GM18499 (cell line): ENCODE measurements around the gene PCMT1.
A peak's percentile ranks its signal among the peaks of the same experiment; 100 is the strongest.
"Not testable (repeated sequence)": the region's sequence is repeated elsewhere in the genome, so short reads cannot be mapped to it uniquely, and the experiment has no call there.

Experiments
- ATAC-seq: cut with Tn5 transposase; IDR thresholded peaks from one replicate; pipeline ENCODE4 v1.9.1; 2021; ENCODE audit warnings: moderate number of reproducible peaks; ENCODE audit not compliant: insufficient read depth, unreplicated experiment

Gene PCMT1

DNA sequence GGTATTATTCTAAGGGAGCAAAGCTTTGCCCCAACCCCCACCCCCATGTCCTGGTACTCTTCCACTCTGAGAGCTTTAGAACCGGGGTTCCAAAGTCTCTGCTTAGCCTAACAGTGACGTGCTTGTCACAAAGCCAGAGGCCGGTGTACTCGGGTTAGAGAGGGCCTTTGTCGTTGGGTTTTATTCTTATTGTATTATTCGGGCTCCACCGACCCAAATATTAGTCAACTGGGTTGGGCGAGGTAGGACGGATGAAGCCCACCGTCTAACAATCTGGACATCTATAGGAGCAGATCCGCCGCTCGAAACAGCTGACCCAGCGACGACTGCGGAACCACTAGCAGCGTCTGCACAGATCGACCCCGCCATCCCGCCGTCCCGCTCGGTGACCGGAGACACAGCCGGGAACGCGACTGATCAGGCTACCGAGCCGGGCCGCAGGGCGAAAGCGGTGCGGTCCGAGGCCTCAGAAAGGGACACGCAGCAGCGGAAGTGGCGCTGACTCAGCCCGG lies 403 bp upstream of the PCMT1 start:
- not testable (repeated sequence) for ATAC-seq

DNA sequence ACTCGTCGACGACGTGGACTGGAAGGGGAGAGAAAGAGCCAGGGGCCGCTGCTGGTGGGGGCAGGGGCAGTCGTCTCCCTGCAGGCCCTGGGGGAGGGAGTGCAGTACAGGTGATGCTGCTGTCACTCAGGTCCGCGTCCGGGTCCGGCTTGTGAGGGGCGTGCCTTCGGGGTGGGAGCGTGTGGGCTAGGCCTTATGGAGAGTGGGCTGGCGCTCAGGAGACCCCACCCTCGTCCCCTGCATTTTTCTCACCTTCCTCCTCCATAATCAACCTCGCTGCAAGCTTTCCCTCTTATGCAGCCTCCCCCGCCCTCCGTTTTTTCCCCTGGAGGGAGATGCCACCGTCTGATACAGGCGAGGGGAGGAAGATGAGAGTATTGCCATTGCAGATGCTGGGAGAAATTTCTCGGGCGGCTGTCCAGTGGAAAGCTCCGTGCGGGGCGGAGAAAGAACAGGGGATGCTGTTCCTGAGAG lies 632 bp downstream of the PCMT1 start:
- ATAC-seq, result peak; percentile 8

DNA sequence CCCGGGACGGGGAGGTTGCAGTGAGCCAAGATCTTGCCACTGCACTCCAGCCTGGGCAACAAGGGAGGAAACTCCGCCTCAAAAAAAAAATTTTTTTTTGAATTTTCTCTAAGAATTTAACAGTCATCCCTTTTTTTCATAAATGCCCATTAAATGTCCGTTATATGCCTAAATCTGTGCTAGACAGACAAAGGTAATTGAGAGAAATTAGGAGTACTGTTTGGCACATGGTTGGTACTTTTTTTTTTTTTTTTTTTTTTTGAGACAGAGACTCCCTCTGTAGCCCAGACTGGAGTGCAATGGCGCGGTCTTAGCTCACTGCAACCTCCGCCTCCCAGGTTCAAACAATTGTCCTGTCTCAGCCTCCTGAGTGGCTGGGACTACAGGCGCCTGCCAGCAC lies 1.7 kb downstream of the PCMT1 start:
- no peak for ATAC-seq

DNA sequence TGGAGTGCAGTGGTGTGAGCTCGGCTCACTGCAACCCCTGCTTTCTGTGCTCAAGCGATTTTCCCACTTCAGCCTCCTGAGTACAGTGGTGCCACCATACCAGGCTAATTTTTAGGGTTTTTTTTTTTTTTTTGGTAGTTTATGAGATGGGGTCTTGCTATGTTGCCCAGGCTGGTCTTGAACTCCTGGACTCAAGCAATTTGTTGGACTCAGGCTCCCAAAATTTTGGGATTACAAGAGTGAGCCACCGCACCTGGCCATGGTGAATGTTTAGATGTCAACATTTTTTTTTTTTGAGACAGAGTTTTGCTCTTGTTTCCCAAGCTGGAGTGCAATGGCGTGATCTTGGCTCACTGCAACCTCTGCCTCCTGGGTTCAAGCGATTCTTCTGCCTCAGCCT lies 2.4 kb downstream of the PCMT1 start:
- ATAC-seq, result not testable (repeated sequence)

DNA sequence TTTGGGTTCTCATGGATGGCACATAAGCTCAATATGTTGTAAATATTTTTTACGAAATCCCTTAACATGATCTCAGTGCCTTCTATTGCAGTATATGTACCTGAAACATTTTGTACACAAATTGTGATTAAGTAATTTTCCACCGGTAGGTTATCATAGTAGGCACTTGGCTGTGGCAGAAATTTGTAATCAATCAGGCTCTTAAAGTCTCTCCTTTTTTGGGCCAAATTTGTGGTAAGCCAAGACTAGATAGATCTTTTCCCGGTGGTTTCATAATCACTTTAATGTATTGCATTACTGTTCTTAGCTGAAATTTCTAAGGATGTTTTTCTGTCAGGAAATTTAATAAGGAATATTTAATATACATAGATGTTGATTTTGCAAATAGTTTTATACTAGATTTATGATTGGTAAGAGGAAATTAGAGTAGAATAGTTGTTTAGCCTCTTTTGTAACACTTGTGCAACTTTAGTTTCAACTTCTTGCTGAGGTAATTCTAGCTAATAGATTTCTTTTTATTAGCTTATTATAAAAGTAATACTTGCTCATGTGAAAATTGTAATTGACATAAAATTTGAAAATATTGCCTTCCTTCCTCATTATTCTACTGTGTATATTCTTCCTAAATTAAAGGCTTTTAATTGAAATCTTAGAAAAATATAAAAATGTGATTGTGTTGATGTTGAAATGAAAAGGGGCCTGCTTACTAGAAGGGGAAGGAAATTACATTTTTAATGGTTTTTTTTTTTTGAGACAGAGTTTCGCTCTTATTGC lies 3.2 kb downstream of the PCMT1 start:
- no peak for ATAC-seq

DNA sequence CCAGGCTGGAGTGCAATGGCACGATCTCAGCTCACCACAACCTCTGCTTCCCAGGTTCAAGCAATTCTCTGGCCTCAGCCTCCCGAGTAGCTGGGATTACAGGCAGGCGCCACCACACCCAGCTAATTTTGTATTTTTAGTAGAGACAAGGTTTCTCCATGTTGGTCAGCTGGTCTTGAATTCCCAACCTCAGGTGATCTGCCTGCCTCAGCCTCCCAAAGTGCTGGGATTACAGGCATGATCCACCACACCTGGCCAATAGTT lies 3.8 kb downstream of the PCMT1 start:
- ATAC-seq, result not testable (repeated sequence)

DNA sequence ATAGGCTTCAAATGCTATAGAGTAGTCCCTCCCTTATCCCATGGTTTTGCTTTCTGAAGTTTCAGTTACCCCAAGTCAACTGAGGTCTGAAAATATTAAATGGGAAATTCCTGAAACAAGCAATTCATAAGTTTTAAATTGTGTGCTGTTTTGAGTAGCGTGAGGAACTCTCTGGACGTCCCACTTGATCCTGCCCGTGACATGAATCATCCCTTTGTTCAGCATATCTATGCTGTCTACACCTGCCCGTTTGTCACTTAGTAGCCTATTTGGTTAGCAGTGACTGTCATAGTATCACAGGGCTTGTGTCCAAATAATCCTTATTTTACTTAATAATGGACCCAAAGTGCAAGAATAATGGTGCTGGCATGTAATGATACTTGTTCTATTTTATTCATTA lies 5.0 kb downstream of the PCMT1 start:
- ATAC-seq, result no peak

DNA sequence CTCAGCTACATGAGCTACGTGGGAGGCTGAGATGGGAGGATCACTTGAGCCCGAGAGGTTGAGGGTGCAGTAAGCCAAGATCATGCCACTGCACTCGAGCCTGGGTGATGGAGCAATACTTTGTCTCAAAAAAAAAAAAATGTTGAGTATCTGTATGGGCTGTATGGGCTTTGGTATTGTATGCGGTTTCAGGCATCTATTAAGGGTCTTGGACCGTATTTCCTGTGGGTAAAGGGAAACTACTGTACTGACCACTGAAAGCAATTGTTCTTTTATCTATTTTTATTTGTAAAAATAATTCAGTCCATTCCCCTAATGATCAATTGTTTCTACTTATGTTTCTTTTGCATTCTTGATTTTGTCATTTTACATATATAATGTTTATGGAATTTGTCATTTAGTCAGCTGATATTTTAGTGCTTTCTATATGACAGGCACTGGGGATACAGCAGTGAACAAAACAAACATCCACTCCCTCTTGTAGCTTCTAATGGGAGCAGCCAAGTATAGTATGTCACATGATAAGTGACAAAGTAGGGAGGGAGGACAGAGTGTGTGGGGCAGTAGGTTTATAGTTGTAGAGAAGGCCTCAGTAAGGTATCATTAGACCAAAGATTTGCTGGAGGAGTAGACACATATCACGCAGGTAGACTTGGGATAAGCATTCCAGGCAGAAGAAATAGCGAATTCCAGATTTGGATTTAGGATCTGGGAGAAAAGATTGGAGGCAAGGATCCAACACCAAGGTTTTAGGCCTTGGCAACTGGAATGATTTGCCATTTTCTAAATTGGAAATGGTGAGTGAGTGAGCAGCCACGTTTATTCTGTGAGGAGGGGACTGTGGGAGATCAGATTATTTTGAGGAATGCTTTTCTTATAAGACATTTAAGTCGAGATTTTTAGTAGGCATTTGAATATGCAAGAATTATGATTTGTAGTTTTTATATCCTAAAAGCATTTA lies 6.0 kb downstream of the PCMT1 start:
- ATAC-seq, result no peak

DNA sequence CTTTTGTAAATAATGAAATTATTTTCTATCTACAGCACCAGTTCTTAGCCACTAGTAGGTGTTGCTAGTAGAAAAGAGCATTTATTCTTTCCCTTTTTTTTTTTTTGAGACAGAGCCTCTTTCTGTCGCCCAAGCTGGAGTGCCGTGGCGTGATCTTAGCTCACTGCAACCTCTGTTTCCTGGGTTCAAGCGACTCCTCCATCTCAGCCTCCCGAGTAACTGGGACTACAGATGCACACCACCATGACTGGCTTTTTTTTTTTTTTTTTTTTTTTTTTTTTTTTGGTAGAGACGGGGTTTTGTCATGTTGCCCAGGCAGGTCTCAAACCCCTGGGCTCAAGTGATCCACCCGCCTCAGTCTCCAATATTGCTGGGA lies 6.7 kb downstream of the PCMT1 start:
- no peak for ATAC-seq

DNA sequence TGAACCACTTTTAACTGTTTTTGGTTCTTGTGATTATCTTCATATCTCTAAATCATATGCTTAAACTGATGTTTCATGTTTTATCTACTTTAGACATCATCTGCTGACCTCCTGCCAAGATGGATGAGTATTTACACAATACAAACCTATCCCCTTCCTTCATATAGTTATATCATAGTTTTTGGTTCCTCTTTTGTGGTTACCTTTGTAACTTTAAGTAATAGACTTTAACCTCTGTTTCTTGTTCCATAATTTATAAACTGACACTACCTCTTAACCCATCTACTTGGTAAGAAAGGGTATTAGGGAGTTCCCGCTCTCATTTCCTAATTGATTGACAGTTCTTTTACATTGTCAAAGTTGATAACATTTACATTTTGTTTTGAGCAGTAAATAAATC lies 11.9 kb downstream of the PCMT1 start:
- peak; percentile 97 for ATAC-seq

DNA sequence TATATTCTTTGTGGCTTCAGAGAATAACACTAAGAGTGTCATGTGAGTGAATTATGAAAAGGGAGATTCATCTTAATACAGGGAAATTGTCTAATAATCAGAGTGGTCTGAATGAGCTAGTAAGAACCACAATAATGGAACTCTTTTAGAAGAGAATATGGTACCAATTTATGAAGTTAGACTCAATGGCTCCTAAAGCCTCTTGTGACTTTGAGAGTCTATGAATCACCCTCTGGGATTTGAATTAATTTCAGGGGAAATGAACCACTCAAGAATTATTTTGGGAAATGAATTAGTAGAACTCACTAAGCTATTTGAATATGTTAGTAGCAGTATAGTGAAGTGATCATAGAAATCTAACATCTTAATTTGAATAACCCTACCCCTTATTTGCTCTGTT lies 14.3 kb downstream of the PCMT1 start:
- ATAC-seq, result no peak

DNA sequence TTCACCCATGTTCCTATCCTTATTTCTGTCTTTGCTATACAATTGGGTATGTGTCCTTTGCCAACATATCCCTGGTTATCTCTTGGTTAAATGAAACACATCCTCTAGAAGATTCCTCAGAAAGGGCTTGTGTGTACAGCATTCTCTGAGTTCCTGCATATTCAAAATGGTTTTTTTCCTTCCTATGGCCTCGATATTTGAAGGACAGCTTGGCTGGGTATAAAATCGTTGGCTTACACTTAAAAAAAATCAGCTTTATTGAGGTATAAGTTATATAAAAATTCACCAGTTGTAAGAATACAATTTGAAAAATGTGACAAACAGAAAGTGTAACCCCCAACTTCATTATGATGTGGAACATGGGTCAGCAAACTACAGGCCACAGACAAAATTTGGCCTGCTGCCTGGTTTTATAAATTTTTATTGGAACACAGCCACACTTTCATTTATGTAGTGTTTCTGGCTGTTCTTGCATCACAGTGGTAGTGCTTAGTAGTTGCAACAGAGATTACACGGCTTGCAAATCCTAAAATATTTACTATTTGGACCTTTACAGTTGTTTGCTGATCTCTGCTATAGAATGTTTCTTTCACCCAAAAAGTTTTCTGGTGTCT lies 16.7 kb downstream of the PCMT1 start:
- ATAC-seq, result no peak

DNA sequence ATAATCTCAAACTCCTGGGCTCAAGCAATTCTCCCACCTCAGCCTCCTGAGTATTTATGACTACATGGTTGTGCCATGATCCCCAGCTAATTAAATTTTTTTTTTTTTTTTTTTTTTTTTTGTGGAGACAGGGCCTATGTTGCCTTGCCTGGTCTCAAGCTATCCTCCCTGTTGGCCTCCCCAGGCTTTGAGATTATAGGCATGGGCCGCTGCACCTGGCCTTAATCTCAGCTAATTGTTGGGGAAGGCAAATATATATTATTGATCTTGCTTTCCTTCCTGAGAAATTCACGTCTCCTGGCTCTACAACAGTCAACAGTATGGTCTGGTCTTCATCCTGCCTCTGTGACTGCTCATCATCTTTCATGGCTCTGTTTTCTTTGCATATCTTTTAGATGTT lies 20.1 kb downstream of the PCMT1 start:
- no peak for ATAC-seq

DNA sequence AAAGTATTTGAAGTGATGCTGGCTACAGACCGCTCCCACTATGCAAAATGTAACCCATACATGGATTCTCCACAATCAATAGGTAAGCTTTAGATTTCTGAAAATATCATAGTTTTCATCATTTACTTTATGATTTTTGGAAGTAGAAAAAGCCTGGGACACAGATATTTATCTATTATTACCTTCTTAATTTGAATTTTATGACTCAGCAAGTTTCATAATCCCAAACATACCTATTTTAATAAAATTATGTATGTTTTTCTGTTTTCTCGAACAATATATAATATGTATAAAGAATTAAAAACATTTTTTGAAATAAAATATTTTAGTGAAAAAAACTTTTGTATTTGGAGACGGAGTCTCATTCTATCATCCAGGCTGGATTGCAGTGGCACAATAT lies 21.6 kb downstream of the PCMT1 start:
- ATAC-seq, result no peak

DNA sequence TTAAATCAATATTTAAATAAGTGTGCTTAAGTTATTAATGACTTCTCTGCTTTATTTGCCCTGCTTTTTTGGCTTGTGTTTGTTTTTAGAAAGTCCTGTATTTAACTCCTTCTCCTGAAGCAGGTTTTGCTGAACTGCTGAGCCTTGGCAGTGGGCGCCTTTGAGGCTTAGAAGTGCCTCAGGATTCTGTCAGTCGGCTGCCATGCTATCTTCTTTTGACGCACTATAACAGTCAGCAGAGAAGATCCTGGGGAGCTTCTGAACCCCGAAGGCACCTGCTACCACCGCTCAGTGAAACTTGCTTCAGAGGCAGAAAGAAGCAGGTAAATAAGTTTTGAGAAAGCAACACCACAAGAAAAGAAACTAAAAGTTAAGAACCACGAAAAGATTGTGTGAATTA lies 22.4 kb downstream of the PCMT1 start:
- ATAC-seq, result no peak

DNA sequence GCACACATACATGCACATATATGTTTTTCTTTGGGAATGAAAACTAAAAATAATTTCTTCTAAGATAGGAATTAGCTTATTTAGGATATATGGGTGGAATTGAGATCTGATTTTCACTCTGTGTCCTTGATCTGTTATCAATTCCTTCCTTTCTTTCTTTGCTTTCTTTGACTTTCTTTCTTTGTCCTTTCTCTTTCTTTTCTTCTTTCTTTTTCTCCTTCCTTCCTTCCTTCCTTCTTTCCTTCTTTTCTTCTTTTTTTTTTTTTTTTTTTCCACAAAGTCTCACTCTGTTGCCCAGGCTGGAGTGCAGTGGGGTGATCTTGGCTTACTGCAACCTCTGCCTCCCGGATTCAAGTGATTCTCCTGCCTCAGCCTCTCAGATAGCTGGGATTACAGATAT lies 28.1 kb downstream of the PCMT1 start:
- ATAC-seq, result no peak

DNA sequence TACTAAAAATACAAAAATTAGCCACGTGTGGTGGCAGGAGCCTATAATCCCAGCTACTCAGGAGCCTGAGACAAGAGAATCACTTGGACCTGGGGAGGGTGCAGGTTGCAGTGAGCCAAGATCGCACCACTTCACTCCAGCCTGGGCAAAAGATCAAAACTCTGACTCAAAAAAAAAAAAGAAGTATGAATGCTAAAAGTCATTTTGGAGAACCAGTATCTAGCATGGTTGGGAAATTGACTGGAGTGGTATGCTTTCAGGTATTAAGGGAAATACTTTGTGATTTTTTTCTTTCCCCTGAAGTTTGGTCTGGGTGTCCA lies 30.1 kb downstream of the PCMT1 start:
- ATAC-seq, result no peak

DNA sequence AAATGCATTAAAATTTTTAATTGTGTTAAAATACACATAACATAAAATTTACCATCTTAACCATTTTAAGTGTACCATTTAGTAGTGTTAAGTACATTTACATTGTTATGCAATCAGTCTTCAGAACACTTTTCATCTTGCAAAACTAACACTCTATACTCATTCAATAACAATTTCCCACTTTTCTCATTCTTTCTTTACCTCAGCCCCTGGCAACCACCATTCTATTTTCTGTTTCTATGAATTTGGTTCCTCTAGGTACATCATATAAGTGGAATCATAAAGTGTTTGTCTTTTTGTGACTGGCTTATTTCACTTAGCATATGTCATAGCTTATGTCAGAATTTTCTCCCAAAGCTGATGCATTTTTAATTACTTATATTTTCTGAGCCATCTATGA lies 32.2 kb downstream of the PCMT1 start:
- no peak for ATAC-seq

DNA sequence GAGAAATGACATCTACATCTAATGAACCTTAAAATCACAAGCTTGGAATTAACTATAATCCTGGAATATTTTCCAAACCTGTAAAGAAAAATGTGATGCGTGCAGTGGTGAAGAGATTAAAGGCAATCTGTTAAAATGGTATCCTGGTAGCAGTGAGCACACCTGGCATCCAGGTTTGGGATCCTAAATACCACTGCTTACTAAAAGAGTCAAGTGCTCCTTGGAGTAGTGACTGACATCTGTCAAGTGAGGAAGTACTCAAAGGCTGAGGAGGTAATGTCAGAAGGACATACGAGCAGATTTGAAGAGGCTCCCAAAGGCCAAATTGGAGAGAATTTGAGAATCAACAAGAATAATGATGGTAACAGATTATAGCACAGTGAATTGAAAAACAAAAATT lies 32.8 kb downstream of the PCMT1 start:
- no peak for ATAC-seq

DNA sequence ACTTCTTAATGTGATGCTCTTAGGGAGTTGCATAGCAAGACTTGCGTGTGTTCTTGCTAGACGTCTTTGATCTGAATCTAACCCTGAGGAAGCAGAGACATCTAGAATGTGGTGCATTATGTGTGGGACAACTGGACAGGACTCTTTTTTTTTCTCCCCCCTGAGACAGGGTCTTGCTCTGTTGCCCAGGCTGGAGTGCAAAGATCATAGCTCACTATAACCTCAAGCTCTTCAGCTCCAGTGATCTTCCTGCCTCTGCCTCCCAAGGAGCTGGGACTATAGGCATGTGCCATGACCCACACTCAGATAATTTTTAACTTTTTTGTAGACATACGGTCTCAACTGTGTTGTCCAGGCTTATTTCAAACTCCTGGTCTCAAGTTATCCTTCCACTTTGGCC lies 34.0 kb downstream of the PCMT1 start:
- no peak for ATAC-seq

DNA sequence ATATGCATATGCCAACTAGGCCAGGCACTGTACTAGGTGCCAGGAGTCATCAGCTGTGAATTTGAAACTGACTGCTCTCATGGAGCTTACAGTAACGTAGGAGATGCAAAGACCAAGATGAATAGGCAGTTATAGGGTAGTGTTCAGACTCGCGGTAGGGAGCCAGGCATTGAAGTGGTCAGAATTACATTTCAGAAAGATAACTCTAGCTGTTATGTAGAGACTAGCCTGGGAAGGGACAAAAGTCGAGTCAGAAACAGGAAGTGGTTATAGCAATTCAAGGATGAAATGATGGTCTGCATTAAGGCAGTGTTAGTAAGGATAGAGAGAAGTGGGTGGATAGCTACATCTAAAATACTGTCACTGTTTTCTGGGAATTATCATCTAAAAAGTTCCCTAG lies 56.6 kb downstream of the PCMT1 start:
- no peak for ATAC-seq
